Neural progenitor cell (in vitro differentiated cells): ENCODE data around the gene IL6. TPM values are rescaled to one million over a fixed set of nuclear protein-coding genes. Genes with fewer than 3 reads are reported as not detected.

ENCODE experiments used
- DNase-seq: peaks from one replicate; pipeline ENCODE4 v3.0.0-alpha.2; 2016; ENCODE audit warnings: low spot score
- H2AFZ ChIP-seq: fragments of 200-600 bp; sonication (generic); replicated peaks from 2 replicates; pipeline ENCODE4 v1.6.1; 2016; ENCODE audit warnings: antibody characterized with exemption
- H3F3A ChIP-seq: fragments of 200-600 bp; sonication (generic); 2 replicates; pipeline ENCODE4 v1.6.1; 2016; ENCODE audit warnings: antibody characterized with exemption, low read depth
- H3K27ac ChIP-seq: fragments of 200-600 bp; sonication (generic); 2 replicates; pipeline ENCODE4 v1.5.1; 2016; ENCODE audit warnings: mild to moderate bottlenecking
- H3K27me3 ChIP-seq: fragments of 200-600 bp; sonication (generic); 2 replicates; pipeline ENCODE4 v1.6.1; 2016; ENCODE audit warnings: mild to moderate bottlenecking, moderate library complexity
- H3K36me3 ChIP-seq: fragments of 200-600 bp; sonication (generic); 2 replicates; pipeline ENCODE4 v1.5.1; 2016
- H3K4me1 ChIP-seq: fragments of 200-600 bp; sonication (generic); 2 replicates; pipeline ENCODE4 v1.6.1; 2016; ENCODE audit warnings: mixed run types
- H3K4me2 ChIP-seq: fragments of 200-600 bp; sonication (generic); 2 replicates; pipeline ENCODE4 v1.6.1; 2016
- H3K4me3 ChIP-seq: fragments of 200-600 bp; sonication (generic); 2 replicates; pipeline ENCODE4 v1.5.1; 2016
- H3K79me2 ChIP-seq: fragments of 200-600 bp; sonication (generic); 2 replicates; pipeline ENCODE4 v1.6.1; 2016; ENCODE audit warnings: low read depth
- H3K9ac ChIP-seq: fragments of 200-600 bp; sonication (generic); 2 replicates; pipeline ENCODE4 v1.6.1; 2016
- H3K9me3 ChIP-seq: fragments of 200-600 bp; sonication (generic); 2 replicates; pipeline ENCODE4 v1.5.1; 2016; ENCODE audit warnings: low read depth
- H4K20me1 ChIP-seq: fragments of 200-600 bp; sonication (generic); 2 replicates; pipeline ENCODE4 v1.6.1; 2016; ENCODE audit warnings: low read depth
- H3K27ac Mint-ChIP-seq: 3 replicates; pipeline ENCODE4 v1.8.0; 2021; ENCODE audit warnings: mixed read lengths
- H3K27me3 Mint-ChIP-seq: 2 replicates; pipeline ENCODE4 v1.8.0; 2022; ENCODE audit warnings: low read depth, mild to moderate bottlenecking, inconsistent platforms, moderate library complexity, mixed read lengths; ENCODE audit not compliant: insufficient read depth
- H3K36me3 Mint-ChIP-seq: 3 replicates; pipeline ENCODE4 v1.8.0; 2021; ENCODE audit warnings: mixed read lengths
- H3K4me1 Mint-ChIP-seq: 3 replicates; pipeline ENCODE4 v1.8.0; 2021; ENCODE audit warnings: mixed read lengths
- H3K4me3 Mint-ChIP-seq: 3 replicates; pipeline ENCODE4 v1.8.0; 2021; ENCODE audit warnings: mild to moderate bottlenecking, moderate library complexity, mixed read lengths
- H3K9me3 Mint-ChIP-seq: 3 replicates; pipeline ENCODE4 v1.8.0; 2020; ENCODE audit warnings: mixed read lengths
- EZH2 ChIP-seq: fragments of 200-600 bp; sonication (generic); IDR thresholded peaks from 2 replicates; pipeline ENCODE4 v1.6.1; 2017; ENCODE audit warnings: antibody characterized with exemption, mild to moderate bottlenecking, moderate library complexity
- EZH2phosphoT487 ChIP-seq: fragments of 200-600 bp; sonication (generic); IDR thresholded peaks from 2 replicates; pipeline ENCODE4 v1.6.1; 2017; ENCODE audit warnings: antibody characterized with exemption
- total RNA-seq: library from RNA; depleted of rRNA; stranded (reverse); fragments of >200 nt; gene quantifications from 2 replicates; pipeline ENCODE4 v1.2.3, GENCODE V29; 2015; ENCODE audit warnings: low replicate concordance
- TF ChIP-seq, protein P1 (sequence below): fragments of 200-600 bp; sonication (generic); IDR thresholded peaks from 2 replicates; pipeline ENCODE4 v1.5.1; 2017; ENCODE audit warnings: antibody characterized with exemption, mild to moderate bottlenecking

Gene IL6
- total RNA-seq, 1 donor from 2014 or later: not detected

DNA sequence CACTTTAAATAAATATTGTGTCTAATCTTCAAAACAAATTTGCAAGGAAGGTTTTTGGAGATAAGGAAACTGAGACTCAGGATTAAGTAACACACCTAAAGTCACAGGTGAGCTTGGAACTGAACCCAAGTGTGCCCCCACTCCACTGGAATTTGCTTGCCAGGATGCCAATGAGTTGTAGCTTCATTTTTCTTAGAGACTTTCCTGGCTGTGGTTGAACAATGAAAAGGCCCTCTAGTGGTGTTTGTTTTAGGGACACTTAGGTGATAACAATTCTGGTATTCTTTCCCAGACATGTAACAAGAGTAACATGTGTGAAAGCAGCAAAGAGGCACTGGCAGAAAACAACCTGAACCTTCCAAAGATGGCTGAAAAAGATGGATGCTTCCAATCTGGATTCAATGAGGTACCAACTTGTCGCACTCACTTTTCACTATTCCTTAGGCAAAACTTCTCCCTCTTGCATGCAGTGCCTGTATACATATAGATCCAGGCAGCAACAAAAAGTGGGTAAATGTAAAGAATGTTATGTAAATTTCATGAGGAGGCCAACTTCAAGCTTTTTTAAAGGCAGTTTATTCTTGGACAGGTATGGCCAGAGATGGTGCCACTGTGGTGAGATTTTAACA, 1.5 kb downstream of the IL6 start:
- H3K9ac ChIP-seq: no peak overlapping the region
- H3K4me1 ChIP-seq: no peaks in the 10 kb centered on the region
- Mint-ChIP-seq H3K9me3 (no peaks in the 10 kb centered on the region), H3K27ac (no peak overlapping the region), H3K36me3 (no peaks in the 10 kb centered on the region), H3K4me1 (peaks cover 7% of the 10 kb centered on the region), H3K27me3 (peaks cover 2% of the 10 kb centered on the region), H3K4me3 (no peak overlapping the region)
- H3K4me2 ChIP-seq: no peak overlapping the region
- TF ChIP-seq EZH2: no peak
- no peak for TF ChIP-seq EZH2phosphoT487
- TF ChIP-seq, protein P1, sequence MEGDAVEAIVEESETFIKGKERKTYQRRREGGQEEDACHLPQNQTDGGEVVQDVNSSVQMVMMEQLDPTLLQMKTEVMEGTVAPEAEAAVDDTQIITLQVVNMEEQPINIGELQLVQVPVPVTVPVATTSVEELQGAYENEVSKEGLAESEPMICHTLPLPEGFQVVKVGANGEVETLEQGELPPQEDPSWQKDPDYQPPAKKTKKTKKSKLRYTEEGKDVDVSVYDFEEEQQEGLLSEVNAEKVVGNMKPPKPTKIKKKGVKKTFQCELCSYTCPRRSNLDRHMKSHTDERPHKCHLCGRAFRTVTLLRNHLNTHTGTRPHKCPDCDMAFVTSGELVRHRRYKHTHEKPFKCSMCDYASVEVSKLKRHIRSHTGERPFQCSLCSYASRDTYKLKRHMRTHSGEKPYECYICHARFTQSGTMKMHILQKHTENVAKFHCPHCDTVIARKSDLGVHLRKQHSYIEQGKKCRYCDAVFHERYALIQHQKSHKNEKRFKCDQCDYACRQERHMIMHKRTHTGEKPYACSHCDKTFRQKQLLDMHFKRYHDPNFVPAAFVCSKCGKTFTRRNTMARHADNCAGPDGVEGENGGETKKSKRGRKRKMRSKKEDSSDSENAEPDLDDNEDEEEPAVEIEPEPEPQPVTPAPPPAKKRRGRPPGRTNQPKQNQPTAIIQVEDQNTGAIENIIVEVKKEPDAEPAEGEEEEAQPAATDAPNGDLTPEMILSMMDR: peak; percentile 58
- peak; percentile 51 for DNase-seq
- H3K9me3 ChIP-seq: no peaks in the 10 kb centered on the region
- no peaks in the 10 kb centered on the region for H3F3A ChIP-seq
- H3K79me2 ChIP-seq: no peaks in the 10 kb centered on the region
- peaks cover 17% of the 10 kb centered on the region for H3K27me3 ChIP-seq
- no peaks in the 10 kb centered on the region for H3K36me3 ChIP-seq
- H2AFZ ChIP-seq: no peak overlapping the region
- H3K27ac ChIP-seq: no peak overlapping the region
- no peak overlapping the region for H3K4me3 ChIP-seq
- no peaks in the 10 kb centered on the region for H4K20me1 ChIP-seq

DNA sequence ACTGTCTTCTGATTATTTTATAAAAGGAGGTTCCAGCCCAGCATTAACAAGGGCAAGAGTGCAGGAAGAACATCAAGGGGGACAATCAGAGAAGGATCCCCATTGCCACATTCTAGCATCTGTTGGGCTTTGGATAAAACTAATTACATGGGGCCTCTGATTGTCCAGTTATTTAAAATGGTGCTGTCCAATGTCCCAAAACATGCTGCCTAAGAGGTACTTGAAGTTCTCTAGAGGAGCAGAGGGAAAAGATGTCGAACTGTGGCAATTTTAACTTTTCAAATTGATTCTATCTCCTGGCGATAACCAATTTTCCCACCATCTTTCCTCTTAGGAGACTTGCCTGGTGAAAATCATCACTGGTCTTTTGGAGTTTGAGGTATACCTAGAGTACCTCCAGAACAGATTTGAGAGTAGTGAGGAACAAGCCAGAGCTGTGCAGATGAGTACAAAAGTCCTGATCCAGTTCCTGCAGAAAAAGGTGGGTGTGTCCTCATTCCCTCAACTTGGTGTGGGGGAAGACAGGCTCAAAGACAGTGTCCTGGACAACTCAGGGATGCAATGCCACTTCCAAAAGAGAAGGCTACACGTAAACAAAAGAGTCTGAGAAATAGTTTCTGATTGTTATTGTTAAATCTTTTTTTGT, 2.3 kb downstream of the IL6 start:
- Histone ChIP-seq H3F3A (no peaks in the 10 kb centered on the region), H3K79me2 (no peaks in the 10 kb centered on the region), H3K4me3 (no peak overlapping the region), H3K27ac (no peak overlapping the region), H3K27me3 (peaks cover 17% of the 10 kb centered on the region), H4K20me1 (no peaks in the 10 kb centered on the region), H3K9ac (no peak overlapping the region), H3K36me3 (no peaks in the 10 kb centered on the region), H2AFZ (no peak overlapping the region), H3K9me3 (no peaks in the 10 kb centered on the region), H3K4me1 (no peaks in the 10 kb centered on the region), H3K4me2 (no peak overlapping the region)
- Mint-ChIP-seq H3K27ac (no peak overlapping the region), H3K9me3 (no peaks in the 10 kb centered on the region), H3K27me3 (peaks cover 2% of the 10 kb centered on the region), H3K4me3 (no peak overlapping the region), H3K4me1 (peaks cover 4% of the 10 kb centered on the region), H3K36me3 (no peaks in the 10 kb centered on the region)
- TF ChIP-seq EZH2: no peak
- TF ChIP-seq EZH2phosphoT487: no peak
- TF ChIP-seq, protein P1: no peak
- no peak for DNase-seq

DNA sequence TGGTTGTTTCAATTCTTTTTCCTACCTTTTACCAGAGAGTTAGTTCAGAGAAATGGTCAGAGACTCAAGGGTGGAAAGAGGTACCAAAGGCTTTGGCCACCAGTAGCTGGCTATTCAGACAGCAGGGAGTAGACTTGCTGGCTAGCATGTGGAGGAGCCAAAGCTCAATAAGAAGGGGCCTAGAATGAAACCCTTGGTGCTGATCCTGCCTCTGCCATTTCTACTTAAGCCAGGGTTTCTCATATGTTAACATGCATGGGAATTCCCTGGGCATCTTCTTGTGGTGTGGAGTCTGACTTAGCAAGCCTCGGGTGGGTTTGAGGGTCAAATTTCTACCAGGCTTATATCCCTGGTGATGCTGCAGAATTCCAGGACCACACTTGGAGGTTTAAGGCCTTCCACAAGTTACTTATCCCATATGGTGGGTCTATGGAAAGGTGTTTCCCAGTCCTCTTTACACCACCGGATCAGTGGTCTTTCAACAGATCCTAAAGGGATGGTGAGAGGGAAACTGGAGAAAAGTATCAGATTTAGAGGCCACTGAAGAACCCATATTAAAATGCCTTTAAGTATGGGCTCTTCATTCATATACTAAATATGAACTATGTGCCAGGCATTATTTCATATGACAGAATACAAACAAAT, 3.2 kb downstream of the IL6 start:
- Histone ChIP-seq H2AFZ (no peak overlapping the region), H3K4me2 (no peak overlapping the region), H3K36me3 (no peaks in the 10 kb centered on the region), H3K9me3 (no peaks in the 10 kb centered on the region), H3K79me2 (no peaks in the 10 kb centered on the region), H3F3A (no peaks in the 10 kb centered on the region), H3K27me3 (peaks cover 17% of the 10 kb centered on the region), H3K4me1 (no peaks in the 10 kb centered on the region), H3K4me3 (no peak overlapping the region), H4K20me1 (no peaks in the 10 kb centered on the region), H3K27ac (no peak overlapping the region), H3K9ac (no peak overlapping the region)
- Mint-ChIP-seq H3K27me3 (peaks cover 2% of the 10 kb centered on the region), H3K4me1 (peaks cover 4% of the 10 kb centered on the region), H3K9me3 (no peaks in the 10 kb centered on the region), H3K4me3 (no peak overlapping the region), H3K36me3 (no peaks in the 10 kb centered on the region), H3K27ac (no peak overlapping the region)
- DNase-seq: no peak
- TF ChIP-seq EZH2phosphoT487: no peak
- no peak for TF ChIP-seq EZH2
- TF ChIP-seq, protein P1: no peak
